ENCODE results near the gene GLRX3. TPM values are rescaled to one million over a fixed set of nuclear protein-coding genes. Genes with fewer than 3 reads are reported as not detected.

The GLRX3 gene
- polyA plus RNA-seq, 1 of the 3 experiments (the other 2 are of a cell fraction), result 93.8 TPM

GRCh38 chr10:130127364-130128061 lies 8.7 kb upstream of the GLRX3 start (continued):
- peak; percentile 85 for TF ChIP-seq CTCF (IDR thresholded peaks at IDR 0.05)
- no peak for TF ChIP-seq RXRA (IDR thresholded peaks at IDR 0.05; ENCODE audit: borderline replicate concordance, low read depth)
- no peak for TF ChIP-seq YY1 (IDR thresholded peaks at IDR 0.05; ENCODE audit: low read depth)
- TF ChIP-seq FOXM1 (IDR thresholded peaks at IDR 0.05; ENCODE audit: low read depth), result no peak
- no peak; the same call in 1 of the 2 replicates for TF ChIP-seq RCOR1 (IDR thresholded peaks at IDR 0.05; ENCODE audit: low read length)
- no peak for TF ChIP-seq GABPA (IDR thresholded peaks at IDR 0.05; ENCODE audit: low read depth)
- TF ChIP-seq NRF1 (IDR thresholded peaks at IDR 0.05; ENCODE audit: low read depth, low read length), result no peak
- no peak for TF ChIP-seq PBX3 (IDR thresholded peaks at IDR 0.05)
- TF ChIP-seq JUND (IDR thresholded peaks at IDR 0.05), result no peak
- peak; percentile 62; the same call in 1 of the 2 replicates for TF ChIP-seq MXI1 (IDR thresholded peaks at IDR 0.05; ENCODE audit: low read depth, low read length)
- peak; percentile 73 for TF ChIP-seq GATA2 (CRISPR knock-in tag; IDR thresholded peaks at IDR 0.05)
- no peak for TF ChIP-seq FOSL2 (IDR thresholded peaks at IDR 0.05; ENCODE audit: borderline replicate concordance, low read depth)

- Histone ChIP-seq H4K20me1 (ENCODE audit: insufficient read depth) (no peaks in the 10 kb centered on the region), H2AFZ (ENCODE audit: low read depth) (no peak overlapping the region), H3F3A (replicated peaks; ENCODE audit: insufficient read depth) (no peaks in the 10 kb centered on the region), H3K36me3 (replicated peaks in 1 of 2; ENCODE audit: control insufficient read depth in 1 of 2, insufficient read depth in 2 of 2, low read length in 1 of 2) (no peaks in the 10 kb centered on the region), H3K79me2 (ENCODE audit: insufficient read depth) (no peaks in the 10 kb centered on the region), H3K4me2 (0 out of 2 replicates have a peak overlapping the region, but pooled peaks have one; percentile 6), H3K27me3 (ENCODE audit: insufficient read depth) (no peaks in the 10 kb centered on the region), H3K9me3 (no peaks in the 10 kb centered on the region), H3K27ac (ENCODE audit: low read depth in 2 of 2, low read length in 1 of 2) (no peak overlapping the region), H3K4me1 (ENCODE audit: control insufficient read depth in 1 of 2, insufficient read depth in 2 of 2, low read depth in 1 of 2, low read length in 1 of 2) (peaks cover 4 to 5% of the 10 kb centered on the region in 2 experiments; a peak in 1 of 4 replicates), H3K4me3 (ENCODE audit: low read depth in 2 of 2, low read length in 1 of 2) (peak overlapping the region in 1 of 2 experiments; percentile 1; a peak in 1 of 4 replicates), H3K9me2 (no peaks in the 10 kb centered on the region), H3K9ac (no peak overlapping the region)
- ChIA-PET CTCF (interaction anchor here (0.7 to 4.2 kb wide), 17 partner anchors 9 to 1570 kb away, joined by 3 to 38 read pairs (median 4); partner anchors contain the start of genes C10orf143 and GLRX3), POLR2A (interaction anchor here (1.0 to 2.2 kb wide), 2 partner anchors 8 to 18 kb away, joined by 5 to 9 read pairs; partner anchors contain the start of genes C10orf143 and GLRX3)
- WGBS (ENCODE audit: low lambda C conversion rate), result 32% methylated on average over 3 of the region's 3 CpGs
- TF ChIP-seq SMC3 (IDR thresholded peaks at IDR 0.05; ENCODE audit: low read depth, low read length) (no peak), RFX5 (IDR thresholded peaks at IDR 0.05; ENCODE audit: low read length) (no peak), FOXM1 (IDR thresholded peaks at IDR 0.05; ENCODE audit: low read depth) (no peak), RCOR1 (IDR thresholded peaks at IDR 0.05; ENCODE audit: low read length) (no peak; the same call in 1 of the 2 replicates), FOSL2 (IDR thresholded peaks at IDR 0.05; ENCODE audit: borderline replicate concordance, low read depth) (no peak), EZH2phosphoT487 (IDR thresholded peaks at IDR 0.05; ENCODE audit: borderline replicate concordance, low read depth) (no peak), GABPA (IDR thresholded peaks at IDR 0.05; ENCODE audit: low read depth) (no peak), JUND (IDR thresholded peaks at IDR 0.05) (no peak), YY1 (IDR thresholded peaks at IDR 0.05; ENCODE audit: low read depth) (no peak), SIN3A (IDR thresholded peaks at IDR 0.05; ENCODE audit: borderline replicate concordance, low read depth, low read length) (no peak), MAX (IDR thresholded peaks at IDR 0.05; ENCODE audit: low read depth) (no peak), MEF2A (IDR thresholded peaks at IDR 0.05; ENCODE audit: borderline replicate concordance, low read depth) (no peak), EP300 (IDR thresholded peaks at IDR 0.05; ENCODE audit: borderline replicate concordance in 1 of 2, low read depth in 1 of 2, low read length in 1 of 2) (no peak)
- no peak for DNase-seq
Measured at GRCh38 chr10:130128062-130128781, 8.0 kb upstream of the GLRX3 start.
